Fibroblast of lung (primary cell): ENCODE measurements around the gene CDK11B.
"Not testable (repeated sequence)": the region's sequence is repeated elsewhere in the genome, so short reads cannot be mapped to it uniquely, and the experiment has no call there.

ENCODE experiments used
- EZH2 ChIP-seq: IDR thresholded peaks from 2 replicates; pipeline ENCODE4 v1.5.1; 2012; ENCODE audit warnings: low read length, control low read depth, mild to moderate bottlenecking; ENCODE audit errors: missing control alignments
- TF ChIP-seq, protein P1 (sequence below), 2 donors: IDR thresholded peaks in 1 of 2; conservative IDR thresholded peaks in 1 of 2; 1 replicate in 1 of 2; 2 replicates in 1 of 2; pipeline ENCODE4 v1.5.1; 2011 to 2012; ENCODE audit warnings: low read length in 2 of 2, control low read depth in 1 of 2, inconsistent platforms in 1 of 2, low read depth in 1 of 2, mild to moderate bottlenecking in 1 of 2

DNA sequence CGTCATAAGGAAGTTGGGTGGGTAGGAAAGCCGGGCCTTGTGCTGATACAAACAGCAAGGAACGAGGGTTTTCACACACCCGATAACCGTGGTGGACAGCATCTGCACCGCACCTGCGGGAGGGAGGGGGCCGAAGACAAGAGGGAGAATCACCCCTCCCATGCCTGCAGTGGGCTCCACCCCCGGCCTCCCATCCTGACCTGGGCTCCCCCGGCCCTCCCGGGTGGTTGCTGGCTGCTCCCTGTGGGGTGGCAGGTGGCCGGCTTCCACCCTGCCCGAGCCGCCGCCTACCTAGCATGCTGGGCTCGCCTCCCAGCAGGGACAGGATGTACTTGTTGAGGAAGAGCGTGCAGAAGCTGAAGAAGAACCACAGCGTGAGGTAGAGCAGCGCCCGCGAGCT, 17.3 kb upstream of the CDK11B start:
- TF ChIP-seq EZH2, result not testable (repeated sequence)
- TF ChIP-seq, protein P1, sequence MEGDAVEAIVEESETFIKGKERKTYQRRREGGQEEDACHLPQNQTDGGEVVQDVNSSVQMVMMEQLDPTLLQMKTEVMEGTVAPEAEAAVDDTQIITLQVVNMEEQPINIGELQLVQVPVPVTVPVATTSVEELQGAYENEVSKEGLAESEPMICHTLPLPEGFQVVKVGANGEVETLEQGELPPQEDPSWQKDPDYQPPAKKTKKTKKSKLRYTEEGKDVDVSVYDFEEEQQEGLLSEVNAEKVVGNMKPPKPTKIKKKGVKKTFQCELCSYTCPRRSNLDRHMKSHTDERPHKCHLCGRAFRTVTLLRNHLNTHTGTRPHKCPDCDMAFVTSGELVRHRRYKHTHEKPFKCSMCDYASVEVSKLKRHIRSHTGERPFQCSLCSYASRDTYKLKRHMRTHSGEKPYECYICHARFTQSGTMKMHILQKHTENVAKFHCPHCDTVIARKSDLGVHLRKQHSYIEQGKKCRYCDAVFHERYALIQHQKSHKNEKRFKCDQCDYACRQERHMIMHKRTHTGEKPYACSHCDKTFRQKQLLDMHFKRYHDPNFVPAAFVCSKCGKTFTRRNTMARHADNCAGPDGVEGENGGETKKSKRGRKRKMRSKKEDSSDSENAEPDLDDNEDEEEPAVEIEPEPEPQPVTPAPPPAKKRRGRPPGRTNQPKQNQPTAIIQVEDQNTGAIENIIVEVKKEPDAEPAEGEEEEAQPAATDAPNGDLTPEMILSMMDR (conservative IDR thresholded peaks at IDR 0.05 in 1 of 2, IDR thresholded peaks at IDR 0.05 in 1 of 2; ENCODE audit: low read depth in 1 of 2, low read length in 2 of 2), result not testable (repeated sequence)
